A549 (cell line): ENCODE data around the gene MPST. TPM values are rescaled to one million over a fixed set of nuclear protein-coding genes. Genes with fewer than 3 reads are reported as not detected.
A peak's percentile ranks its signal among the peaks of the same experiment; 100 is the strongest.

Source experiments
- ATAC-seq, 2 experiments: fragments of 200-7000 bp in 1 of 2; fragments of >200 bp in 1 of 2; cut with Nextera tagmentation in 1 of 2; cut with Tn5 transposase in 1 of 2; 3 replicates each; pipeline versions ENCODE4 v1.8.0 to v1.9.1; 2018 to 2020; ENCODE audit warnings: mild to moderate bottlenecking in 1 of 2, moderate library complexity in 1 of 2
- CTCF ChIA-PET: fragments of 300-600 bp; sonication (Branson Sonifier 250); formaldehyde crosslinking; extraction: SDS; loops from one replicate; lab custom pipeline; 2021; ENCODE audit warnings: antibody characterized with exemption, inconsistent platforms; lab: Yijun Ruan, JAX
- POLR2A ChIA-PET: fragments of 350-600 bp; formaldehyde crosslinking; extraction: SDS; loops from one replicate; lab custom pipeline; 2021; ENCODE audit warnings: antibody characterized with exemption, inconsistent platforms; lab: Yijun Ruan, JAX
- DNase-seq, 2 experiments: peaks; one replicate each; pipeline versions ENCODE4 v3.0.0 to v3.0.0-alpha.2; 2011 to 2016; ENCODE audit warnings: low read depth in 1 of 2, low spot score in 1 of 2
- FAIRE-seq: peaks from 2 replicates; lab custom pipeline; 2011; peaks lifted over from hg19 to GRCh38; lab: Jason Lieb, UNC
- H3K27ac ChIP-seq, 2 experiments: fragments of >200 bp; sonication (Bioruptor Twin); formaldehyde crosslinking; 3 replicates each; pipeline ENCODE4 v1.5.1; 2016 to 2017
- H3K4me1 ChIP-seq: fragments of >200 bp; sonication (Bioruptor Twin); formaldehyde crosslinking; 3 replicates; pipeline ENCODE4 v1.6.1; 2016
- H3K4me2 ChIP-seq: fragments of >200 bp; sonication (Bioruptor Twin); formaldehyde crosslinking; 3 replicates; pipeline ENCODE4 v1.6.1; 2016
- H3K4me3 ChIP-seq: fragments of >200 bp; sonication (Bioruptor Twin); formaldehyde crosslinking; 3 replicates; pipeline ENCODE4 v1.5.1; 2016
- H3K9me3 ChIP-seq: fragments of >200 bp; sonication (Bioruptor Twin); formaldehyde crosslinking; 3 replicates; pipeline ENCODE4 v1.6.1; 2016
- ATOH8 ChIP-seq: fragments of 250-450 bp; sonication (Bioruptor Pico); IDR thresholded peaks from 2 replicates; pipeline ENCODE4 v1.5.0; 2020; ENCODE audit warnings: low read depth, mild to moderate bottlenecking, moderate library complexity
- BHLHE40 ChIP-seq: IDR thresholded peaks from 2 replicates; pipeline ENCODE4 v1.6.1; 2012; ENCODE audit warnings: low read depth, low read length, inconsistent platforms
- CBX8 ChIP-seq: fragments of 200-600 bp; sonication (generic); IDR thresholded peaks from 2 replicates; pipeline ENCODE4 v1.6.1; 2016
- CHD4 ChIP-seq: fragments of 200-600 bp; sonication (generic); IDR thresholded peaks from 2 replicates; pipeline ENCODE4 v1.6.1; 2016; ENCODE audit warnings: antibody characterized with exemption, mild to moderate bottlenecking, borderline replicate concordance
- EHF ChIP-seq: fragments of 250-450 bp; sonication (Bioruptor Pico); IDR thresholded peaks from 2 replicates; pipeline ENCODE4 v1.5.0; 2020; ENCODE audit warnings: mild to moderate bottlenecking
- ELK1 ChIP-seq: fragments of 150-350 bp; IDR thresholded peaks from 2 replicates; pipeline ENCODE4 v1.6.1; 2014; ENCODE audit warnings: low read depth, mild to moderate bottlenecking, low read length
- EP300 ChIP-seq, 2 experiments: fragments of >200 bp; sonication (Bioruptor Twin); formaldehyde crosslinking; IDR thresholded peaks; 2 replicates in 1 of 2; 3 replicates in 1 of 2; pipeline ENCODE4 v1.6.1; 2016 to 2017
- HDAC2 ChIP-seq: fragments of 200-600 bp; sonication (generic); IDR thresholded peaks from 2 replicates; pipeline ENCODE4 v1.6.1; 2016
- HES2 ChIP-seq: fragments of >200 bp; sonication (Bioruptor Twin); formaldehyde crosslinking; IDR thresholded peaks from 2 replicates; pipeline ENCODE4 v1.6.1; 2016
- HOXA7 ChIP-seq: fragments of 250-450 bp; sonication (Bioruptor Pico); IDR thresholded peaks from 2 replicates; pipeline ENCODE4 v1.5.0; 2020; ENCODE audit warnings: mild to moderate bottlenecking, moderate library complexity
- JUN ChIP-seq, 2 experiments: fragments of >200 bp; sonication (Bioruptor Twin); formaldehyde crosslinking; IDR thresholded peaks; 2 replicates in 1 of 2; 3 replicates in 1 of 2; pipeline ENCODE4 v1.6.1; 2016 to 2017
- KDM1A ChIP-seq: fragments of 200-600 bp; sonication (generic); IDR thresholded peaks from 2 replicates; pipeline ENCODE4 v1.6.1; 2016; ENCODE audit warnings: low read depth, mild to moderate bottlenecking
- MYC ChIP-seq: IDR thresholded peaks from 2 replicates; pipeline ENCODE4 v1.6.1; 2012; ENCODE audit warnings: mild to moderate bottlenecking, inconsistent platforms, low read length, improper control_type of control experiment, borderline replicate concordance
- PHF8 ChIP-seq: fragments of 200-600 bp; sonication (generic); IDR thresholded peaks from 2 replicates; pipeline ENCODE4 v1.6.1; 2016; ENCODE audit warnings: low read depth, mild to moderate bottlenecking, antibody characterized with exemption, moderate library complexity, borderline replicate concordance
- POLR2A ChIP-seq: IDR thresholded peaks from 2 replicates; pipeline ENCODE4 v1.6.1; 2012; ENCODE audit warnings: mild to moderate bottlenecking, low read length
- RAD21 ChIP-seq, 2 experiments: fragments of >200 bp in 1 of 2; sonication (Bioruptor Twin) in 1 of 2; formaldehyde crosslinking in 1 of 2; IDR thresholded peaks in 1 of 2; conservative IDR thresholded peaks in 1 of 2; 2 replicates in 1 of 2; 3 replicates in 1 of 2; pipeline ENCODE4 v1.6.1; 2012 to 2018; ENCODE audit warnings: inconsistent platforms in 1 of 2
- REST ChIP-seq: fragments of 200-600 bp; sonication (generic); IDR thresholded peaks from 2 replicates; pipeline ENCODE4 v1.6.1; 2016; ENCODE audit warnings: antibody characterized with exemption, mild to moderate bottlenecking, moderate library complexity
- TFCP2L1 ChIP-seq: fragments of 250-450 bp; sonication (Bioruptor Pico); IDR thresholded peaks from 2 replicates; pipeline ENCODE4 v1.5.0; 2021; ENCODE audit warnings: mild to moderate bottlenecking
- WGBS: methylation state at CpG from one replicate; pipeline ENCODE4 v1.1.6; 2017; ENCODE audit errors: missing lambda C conversion rate; 5-methylcytosine and 5-hydroxymethylcytosine counted together
- polyA plus RNA-seq, 4 experiments: library from polyadenylated mRNA; depleted of rRNA in 3 of 4; stranded (reverse); fragments of >200 nt; fragmentation: RNase III in 1 of 4; extraction: RNeasy Plus Mini Kit Qiagen cat#74134 plus additional on column Dnase treatment in 1 of 4; gene quantifications; 2 replicates in 3 of 4; 3 replicates in 1 of 4; pipeline ENCODE4 v1.2.3, GENCODE V29; 2011 to 2017

Gene MPST
- polyA plus RNA-seq, 2 of the 4 experiments (the other 2 are of a cell fraction), result 44.2 to 63.3 TPM

GRCh38 chr22:37052386-37053309, 33.1 kb downstream of the MPST start:
- DNase-seq (no peak), FAIRE-seq (no peak), ATAC-seq (no peak)
- Histone ChIP-seq H3K4me2 (peak overlapping the region; percentile 90), H3K9me3 (no peaks in the 10 kb centered on the region), H3K4me1 (peaks cover 14% of the 10 kb centered on the region; the same call in 2 of the 3 replicates), H3K27ac (peak overlapping the region; percentile 86 to 96), H3K4me3 (peak overlapping the region; percentile 89)
- 87% methylated on average over 16 of the region's 25 CpGs for WGBS
- ChIA-PET POLR2A (interaction anchor here (1.5 kb wide), 1 partner anchor 17 kb away, joined by 6 read pairs; no protein-coding TSS in a partner anchor), CTCF (interaction anchor here (1.2 to 1.6 kb wide), 3 partner anchors 8 to 197 kb away, joined by 3 to 5 read pairs (median 4); no protein-coding TSS in a partner anchor)
- TF ChIP-seq ATOH8 (CRISPR knock-in tag) (no peak), POLR2A (no peak), HDAC2 (no peak), EHF (no peak), HOXA7 (CRISPR knock-in tag) (no peak), RAD21 (conservative IDR thresholded peaks at IDR 0.05 in 1 of 2, IDR thresholded peaks at IDR 0.05 in 1 of 2) (no peak), EP300 (IDR thresholded peaks at IDR 0.05) (no peak), PHF8 (no peak), REST (no peak), CBX8 (no peak), CHD4 (no peak), ELK1 (no peak), TFCP2L1 (CRISPR knock-in tag) (no peak), HES2 (no peak), MYC (no peak), JUN (IDR thresholded peaks at IDR 0.05) (no peak)

GRCh38 chr22:37053310-37054055, 33.9 kb downstream of the MPST start:
- WGBS, result 90% methylated on average over 10 of the region's 16 CpGs
- POLR2A ChIA-PET, result no interaction called here

More at GRCh38 chr22:37053310-37054055, 33.9 kb downstream of the MPST start:
- CTCF ChIA-PET, result interaction anchor here (1.5 to 1.6 kb wide), 2 partner anchors 9 to 146 kb away, joined by 3 to 5 read pairs; no protein-coding TSS in a partner anchor
- FAIRE-seq (no peak), DNase-seq (no peak), ATAC-seq (no peak)
- TF ChIP-seq CHD4 (no peak), KDM1A (no peak), BHLHE40 (no peak), REST (no peak)
- H3K9me3 ChIP-seq, result no peaks in the 10 kb centered on the region
- H3K4me3 ChIP-seq, result no peak overlapping the region
- peaks cover 14% of the 10 kb centered on the region; the same call in 2 of the 3 replicates for H3K4me1 ChIP-seq
- H3K27ac ChIP-seq, result no peak overlapping the region
- H3K4me2 ChIP-seq, result no peak overlapping the region
